ENCODE data around the gene PDE11A. TPM values are rescaled to one million over a fixed set of nuclear protein-coding genes. Genes with fewer than 3 reads are reported as not detected.

The PDE11A gene
- total and polyA plus RNA-seq, 10 donors, result 0.02 to 1.2 (median 0.22) TPM; not detected in 3

- intact Hi-C loops (cut with DNase I; ENCODE audit: low total_unique reads), result loop anchor here (2.0 kb wide), 1 partner anchor 49 kb away; no protein-coding TSS in a partner anchor
Measured at GRCh38 chr2:178076130-178076529, 3.6 kb upstream of the PDE11A start.

GRCh38 chr2:178075006-178075326 lies 2.4 kb upstream of the PDE11A start:
- WGBS, 5 donors, result 93 to 100% (median 95%) methylated on average over 1 of the region's 1 CpG
- no peak for DNase-seq

More at GRCh38 chr2:178076130-178076529, 3.6 kb upstream of the PDE11A start:
- H3K9me3 ChIP-seq, result peaks cover 0 to 8% (median 4%) of the 10 kb centered on the region in 8 donors
- peaks cover 0 to 13% (median 7%) of the 10 kb centered on the region in 6 donors for H3K4me1 ChIP-seq
- TF ChIP-seq POLR2A (IDR thresholded peaks at IDR 0.05) (no peak), POLR2AphosphoS5 (IDR thresholded peaks at IDR 0.05) (no peak)
- TF ChIP-seq, protein P1, sequence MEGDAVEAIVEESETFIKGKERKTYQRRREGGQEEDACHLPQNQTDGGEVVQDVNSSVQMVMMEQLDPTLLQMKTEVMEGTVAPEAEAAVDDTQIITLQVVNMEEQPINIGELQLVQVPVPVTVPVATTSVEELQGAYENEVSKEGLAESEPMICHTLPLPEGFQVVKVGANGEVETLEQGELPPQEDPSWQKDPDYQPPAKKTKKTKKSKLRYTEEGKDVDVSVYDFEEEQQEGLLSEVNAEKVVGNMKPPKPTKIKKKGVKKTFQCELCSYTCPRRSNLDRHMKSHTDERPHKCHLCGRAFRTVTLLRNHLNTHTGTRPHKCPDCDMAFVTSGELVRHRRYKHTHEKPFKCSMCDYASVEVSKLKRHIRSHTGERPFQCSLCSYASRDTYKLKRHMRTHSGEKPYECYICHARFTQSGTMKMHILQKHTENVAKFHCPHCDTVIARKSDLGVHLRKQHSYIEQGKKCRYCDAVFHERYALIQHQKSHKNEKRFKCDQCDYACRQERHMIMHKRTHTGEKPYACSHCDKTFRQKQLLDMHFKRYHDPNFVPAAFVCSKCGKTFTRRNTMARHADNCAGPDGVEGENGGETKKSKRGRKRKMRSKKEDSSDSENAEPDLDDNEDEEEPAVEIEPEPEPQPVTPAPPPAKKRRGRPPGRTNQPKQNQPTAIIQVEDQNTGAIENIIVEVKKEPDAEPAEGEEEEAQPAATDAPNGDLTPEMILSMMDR (IDR thresholded peaks at IDR 0.05 in 8 of 11, conservative IDR thresholded peaks at IDR 0.05 in 3 of 11), result no peak
- no peak overlapping the region for H3K4me3 ChIP-seq
- no peak overlapping the region for H3K27ac ChIP-seq
- no peak for DNase-seq
- H3K36me3 ChIP-seq, result no peaks in the 10 kb centered on the region
- H3K27me3 ChIP-seq (replicated peaks in 1 of 7), result peaks cover 0 to 47% (median 28%) of the 10 kb centered on the region in 7 donors

GRCh38 chr2:178074123-178075005 lies 1.8 kb upstream of the PDE11A start:
- intact Hi-C loops (cut with DNase I; ENCODE audit: low total_unique reads), result no loop called here
- WGBS, 5 donors, result 78 to 89% (median 81%) methylated on average over 8 of the region's 8 CpGs
- TF ChIP-seq, protein P1 (IDR thresholded peaks at IDR 0.05 in 8 of 11, conservative IDR thresholded peaks at IDR 0.05 in 3 of 11), result no peak
- TF ChIP-seq POLR2AphosphoS5 (IDR thresholded peaks at IDR 0.05), result no peak
- no peak for TF ChIP-seq POLR2A (IDR thresholded peaks at IDR 0.05)
- Histone ChIP-seq H3K9me3 (peaks cover 0 to 4% (median 3%) of the 10 kb centered on the region in 8 donors), H3K27me3 (replicated peaks in 1 of 7) (peaks cover 0 to 55% (median 30%) of the 10 kb centered on the region in 7 donors), H3K4me1 (peaks cover 0 to 13% (median 7%) of the 10 kb centered on the region in 6 donors), H3K36me3 (no peaks in the 10 kb centered on the region), H3K4me3 (no peak overlapping the region), H3K27ac (no peak overlapping the region)
- no peak for DNase-seq

More at GRCh38 chr2:178075006-178075326, 2.4 kb upstream of the PDE11A start:
- Histone ChIP-seq H3K9me3 (peaks cover 0 to 8% (median 4%) of the 10 kb centered on the region in 8 donors), H3K27me3 (replicated peaks in 1 of 7) (peaks cover 0 to 51% (median 30%) of the 10 kb centered on the region in 7 donors), H3K36me3 (no peaks in the 10 kb centered on the region), H3K4me3 (no peak overlapping the region), H3K27ac (no peak overlapping the region), H3K4me1 (peaks cover 0 to 13% (median 7%) of the 10 kb centered on the region in 6 donors)
- TF ChIP-seq POLR2AphosphoS5 (IDR thresholded peaks at IDR 0.05) (no peak), POLR2A (IDR thresholded peaks at IDR 0.05) (no peak)
- TF ChIP-seq, protein P1 (IDR thresholded peaks at IDR 0.05 in 8 of 11, conservative IDR thresholded peaks at IDR 0.05 in 3 of 11), result no peak
- intact Hi-C loops (cut with DNase I; ENCODE audit: low total_unique reads), result no loop called here

DNA sequence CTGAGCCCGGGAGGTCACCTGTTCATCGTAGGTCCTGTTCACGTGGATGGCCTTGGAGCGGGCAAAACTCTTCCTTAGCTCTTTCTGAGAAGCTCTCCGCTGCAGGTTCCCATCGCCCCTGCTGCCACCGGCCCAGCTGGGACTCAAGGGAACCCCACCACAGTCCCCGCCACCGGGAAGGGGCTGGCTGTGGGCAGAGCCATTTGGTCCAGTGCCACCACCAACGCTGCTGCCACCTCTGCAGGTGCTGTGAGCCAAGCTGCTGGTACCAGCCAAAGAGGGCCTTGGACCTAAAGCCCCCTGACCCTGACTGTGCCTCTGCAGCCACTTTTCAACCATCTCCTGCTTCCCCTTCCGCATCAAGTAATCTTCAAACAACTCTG lies 586 bp downstream of the PDE11A start:
- 69 to 87% (median 87%) methylated on average over 9 to 11 of the region's 11 CpGs for WGBS, 5 donors
- H3K27ac ChIP-seq, result no peak overlapping the region
- peaks cover 0 to 64% (median 30%) of the 10 kb centered on the region in 7 donors for H3K27me3 ChIP-seq (replicated peaks in 1 of 7)
- H3K9me3 ChIP-seq, result no peaks in the 10 kb centered on the region
- H3K36me3 ChIP-seq, result no peaks in the 10 kb centered on the region
- no peak for DNase-seq
- H3K4me3 ChIP-seq, result peak overlapping the region in 2 of 8 donors; percentile 0 to 63
- intact Hi-C loops (cut with DNase I; ENCODE audit: low total_unique reads), result no loop called here
- no peak for TF ChIP-seq POLR2AphosphoS5 (IDR thresholded peaks at IDR 0.05)
- no peak for TF ChIP-seq POLR2A (IDR thresholded peaks at IDR 0.05)
- TF ChIP-seq, protein P1 (IDR thresholded peaks at IDR 0.05 in 8 of 11, conservative IDR thresholded peaks at IDR 0.05 in 3 of 11), result no peak
- peaks cover 0 to 13% (median 7%) of the 10 kb centered on the region in 6 donors for H3K4me1 ChIP-seq
